Measurements from ENCODE around the gene COL4A6.

COL4A6 gene

GRCh38 chrX:108344216-108344615 is 94.0 kb downstream of the COL4A6 start:
- H3K27ac ChIP-seq (ENCODE audit: low read depth in 2 of 2, low read length in 2 of 2) = no peak overlapping the region
- H3K4me3 ChIP-seq (ENCODE audit: low read length in 2 of 2) = no peak overlapping the region
- no peaks in the 10 kb centered on the region for H3K9me3 ChIP-seq (ENCODE audit: control insufficient read depth in 2 of 2, low read length in 2 of 2)
- no peak overlapping the region for H3K9ac ChIP-seq (ENCODE audit: low read depth in 1 of 2, low read length in 2 of 2)
- H3K36me3 ChIP-seq (ENCODE audit: control insufficient read depth in 2 of 2, insufficient read depth in 2 of 2, low read length in 2 of 2) = no peaks in the 10 kb centered on the region
- no peaks in the 10 kb centered on the region for H3K4me1 ChIP-seq (ENCODE audit: control insufficient read depth in 2 of 2, insufficient read depth in 2 of 2, low read length in 2 of 2)
- H3K27me3 ChIP-seq (ENCODE audit: control insufficient read depth in 2 of 2, insufficient read depth in 2 of 2, low read length in 2 of 2) = peaks cover 3 to 4% of the 10 kb centered on the region in 2 donors

- Histone ChIP-seq H3K36me3 (ENCODE audit: control insufficient read depth in 2 of 2, insufficient read depth in 2 of 2, low read length in 2 of 2) (no peaks in the 10 kb centered on the region), H3K4me3 (ENCODE audit: low read length in 2 of 2) (no peak overlapping the region), H3K27ac (ENCODE audit: low read depth in 2 of 2, low read length in 2 of 2) (no peak overlapping the region), H3K9ac (ENCODE audit: low read depth in 1 of 2, low read length in 2 of 2) (no peak overlapping the region), H3K27me3 (ENCODE audit: control insufficient read depth in 2 of 2, insufficient read depth in 2 of 2, low read length in 2 of 2) (peaks cover 0 to 3% of the 10 kb centered on the region in 2 donors), H3K9me3 (ENCODE audit: control insufficient read depth in 2 of 2, low read length in 2 of 2) (no peaks in the 10 kb centered on the region), H3K4me1 (ENCODE audit: control insufficient read depth in 2 of 2, insufficient read depth in 2 of 2, low read length in 2 of 2) (no peaks in the 10 kb centered on the region)
Observed at GRCh38 chrX:108341947-108342346, 96.3 kb downstream of the COL4A6 start.

GRCh38 chrX:108332281-108332680 is 105.9 kb downstream of the COL4A6 start:
- no peak overlapping the region for H3K4me3 ChIP-seq (ENCODE audit: low read length in 2 of 2)
- H3K4me1 ChIP-seq (ENCODE audit: control insufficient read depth in 2 of 2, insufficient read depth in 2 of 2, low read length in 2 of 2) = no peaks in the 10 kb centered on the region
- no peaks in the 10 kb centered on the region for H3K36me3 ChIP-seq (ENCODE audit: control insufficient read depth in 2 of 2, insufficient read depth in 2 of 2, low read length in 2 of 2)
- H3K9me3 ChIP-seq (ENCODE audit: control insufficient read depth in 2 of 2, low read length in 2 of 2) = no peaks in the 10 kb centered on the region
- H3K9ac ChIP-seq (ENCODE audit: low read depth in 1 of 2, low read length in 2 of 2) = no peak overlapping the region
- H3K27me3 ChIP-seq (ENCODE audit: control insufficient read depth in 2 of 2, insufficient read depth in 2 of 2, low read length in 2 of 2) = no peaks in the 10 kb centered on the region
- no peak overlapping the region for H3K27ac ChIP-seq (ENCODE audit: low read depth in 2 of 2, low read length in 2 of 2)

- H3K9me3 ChIP-seq (ENCODE audit: control insufficient read depth in 2 of 2, low read length in 2 of 2) = no peaks in the 10 kb centered on the region
- no peak overlapping the region for H3K27ac ChIP-seq (ENCODE audit: low read depth in 2 of 2, low read length in 2 of 2)
- H3K9ac ChIP-seq (ENCODE audit: low read depth in 1 of 2, low read length in 2 of 2) = no peak overlapping the region
- no peaks in the 10 kb centered on the region for H3K36me3 ChIP-seq (ENCODE audit: control insufficient read depth in 2 of 2, insufficient read depth in 2 of 2, low read length in 2 of 2)
- H3K4me3 ChIP-seq (ENCODE audit: low read length in 2 of 2) = no peak overlapping the region
- H3K4me1 ChIP-seq (ENCODE audit: control insufficient read depth in 2 of 2, insufficient read depth in 2 of 2, low read length in 2 of 2) = no peaks in the 10 kb centered on the region
- H3K27me3 ChIP-seq (ENCODE audit: control insufficient read depth in 2 of 2, insufficient read depth in 2 of 2, low read length in 2 of 2) = no peaks in the 10 kb centered on the region
Observed at GRCh38 chrX:108331126-108331909, 106.9 kb downstream of the COL4A6 start.

- Histone ChIP-seq H3K27me3 (ENCODE audit: control insufficient read depth in 2 of 2, insufficient read depth in 2 of 2, low read length in 2 of 2) (no peaks in the 10 kb centered on the region), H3K36me3 (ENCODE audit: control insufficient read depth in 2 of 2, insufficient read depth in 2 of 2, low read length in 2 of 2) (no peaks in the 10 kb centered on the region), H3K4me3 (ENCODE audit: low read length in 2 of 2) (no peak overlapping the region), H3K4me1 (ENCODE audit: control insufficient read depth in 2 of 2, insufficient read depth in 2 of 2, low read length in 2 of 2) (no peaks in the 10 kb centered on the region), H3K27ac (ENCODE audit: low read depth in 2 of 2, low read length in 2 of 2) (no peak overlapping the region), H3K9me3 (ENCODE audit: control insufficient read depth in 2 of 2, low read length in 2 of 2) (no peaks in the 10 kb centered on the region), H3K9ac (ENCODE audit: low read depth in 1 of 2, low read length in 2 of 2) (no peak overlapping the region)
Observed at GRCh38 chrX:108323751-108324150, 114.5 kb downstream of the COL4A6 start.

- Histone ChIP-seq H3K4me1 (ENCODE audit: control insufficient read depth in 2 of 2, insufficient read depth in 2 of 2, low read length in 2 of 2) (no peaks in the 10 kb centered on the region), H3K9ac (ENCODE audit: low read depth in 1 of 2, low read length in 2 of 2) (no peak overlapping the region), H3K36me3 (ENCODE audit: control insufficient read depth in 2 of 2, insufficient read depth in 2 of 2, low read length in 2 of 2) (no peaks in the 10 kb centered on the region), H3K27ac (ENCODE audit: low read depth in 2 of 2, low read length in 2 of 2) (no peak overlapping the region), H3K27me3 (ENCODE audit: control insufficient read depth in 2 of 2, insufficient read depth in 2 of 2, low read length in 2 of 2) (no peaks in the 10 kb centered on the region), H3K4me3 (ENCODE audit: low read length in 2 of 2) (no peak overlapping the region), H3K9me3 (ENCODE audit: control insufficient read depth in 2 of 2, low read length in 2 of 2) (no peaks in the 10 kb centered on the region)
Observed at GRCh38 chrX:108322234-108322633, 116.0 kb downstream of the COL4A6 start.

GRCh38 chrX:108316456-108316855 is 121.8 kb downstream of the COL4A6 start:
- H3K4me1 ChIP-seq (ENCODE audit: control insufficient read depth in 2 of 2, insufficient read depth in 2 of 2, low read length in 2 of 2) = no peaks in the 10 kb centered on the region
- H3K36me3 ChIP-seq (ENCODE audit: control insufficient read depth in 2 of 2, insufficient read depth in 2 of 2, low read length in 2 of 2) = no peaks in the 10 kb centered on the region
- H3K9me3 ChIP-seq (ENCODE audit: control insufficient read depth in 2 of 2, low read length in 2 of 2) = no peaks in the 10 kb centered on the region
- H3K27ac ChIP-seq (ENCODE audit: low read depth in 2 of 2, low read length in 2 of 2) = no peak overlapping the region
- no peak overlapping the region for H3K4me3 ChIP-seq (ENCODE audit: low read length in 2 of 2)
- H3K9ac ChIP-seq (ENCODE audit: low read depth in 1 of 2, low read length in 2 of 2) = no peak overlapping the region
- peaks cover 0 to 4% of the 10 kb centered on the region in 2 donors for H3K27me3 ChIP-seq (ENCODE audit: control insufficient read depth in 2 of 2, insufficient read depth in 2 of 2, low read length in 2 of 2)

GRCh38 chrX:108313669-108314068 is 124.6 kb downstream of the COL4A6 start:
- Histone ChIP-seq H3K4me1 (ENCODE audit: control insufficient read depth in 2 of 2, insufficient read depth in 2 of 2, low read length in 2 of 2) (no peaks in the 10 kb centered on the region), H3K27me3 (ENCODE audit: control insufficient read depth in 2 of 2, insufficient read depth in 2 of 2, low read length in 2 of 2) (peaks cover 0 to 4% of the 10 kb centered on the region in 2 donors), H3K27ac (ENCODE audit: low read depth in 2 of 2, low read length in 2 of 2) (no peak overlapping the region)

GRCh38 chrX:108312957-108313356 is 125.3 kb downstream of the COL4A6 start:
- Histone ChIP-seq H3K9ac (ENCODE audit: low read depth in 1 of 2, low read length in 2 of 2) (no peak overlapping the region), H3K9me3 (ENCODE audit: control insufficient read depth in 2 of 2, low read length in 2 of 2) (no peaks in the 10 kb centered on the region), H3K4me3 (ENCODE audit: low read length in 2 of 2) (no peak overlapping the region), H3K27ac (ENCODE audit: low read depth in 2 of 2, low read length in 2 of 2) (no peak overlapping the region), H3K27me3 (ENCODE audit: control insufficient read depth in 2 of 2, insufficient read depth in 2 of 2, low read length in 2 of 2) (peaks cover 0 to 4% of the 10 kb centered on the region in 2 donors), H3K4me1 (ENCODE audit: control insufficient read depth in 2 of 2, insufficient read depth in 2 of 2, low read length in 2 of 2) (no peaks in the 10 kb centered on the region), H3K36me3 (ENCODE audit: control insufficient read depth in 2 of 2, insufficient read depth in 2 of 2, low read length in 2 of 2) (no peaks in the 10 kb centered on the region)

More at GRCh38 chrX:108313669-108314068, 124.6 kb downstream of the COL4A6 start:
- H3K4me3 ChIP-seq (ENCODE audit: low read length in 2 of 2) = no peak overlapping the region
- H3K9me3 ChIP-seq (ENCODE audit: control insufficient read depth in 2 of 2, low read length in 2 of 2) = no peaks in the 10 kb centered on the region
- H3K36me3 ChIP-seq (ENCODE audit: control insufficient read depth in 2 of 2, insufficient read depth in 2 of 2, low read length in 2 of 2) = no peaks in the 10 kb centered on the region
- no peak overlapping the region for H3K9ac ChIP-seq (ENCODE audit: low read depth in 1 of 2, low read length in 2 of 2)

GRCh38 chrX:108312011-108312410 is 126.2 kb downstream of the COL4A6 start:
- H3K4me3 ChIP-seq (ENCODE audit: low read length in 2 of 2) = no peak overlapping the region
- H3K36me3 ChIP-seq (ENCODE audit: control insufficient read depth in 2 of 2, insufficient read depth in 2 of 2, low read length in 2 of 2) = no peaks in the 10 kb centered on the region
- H3K27ac ChIP-seq (ENCODE audit: low read depth in 2 of 2, low read length in 2 of 2) = no peak overlapping the region
- H3K9me3 ChIP-seq (ENCODE audit: control insufficient read depth in 2 of 2, low read length in 2 of 2) = no peaks in the 10 kb centered on the region
- H3K27me3 ChIP-seq (ENCODE audit: control insufficient read depth in 2 of 2, insufficient read depth in 2 of 2, low read length in 2 of 2) = peaks cover 0 to 4% of the 10 kb centered on the region in 2 donors
- no peaks in the 10 kb centered on the region for H3K4me1 ChIP-seq (ENCODE audit: control insufficient read depth in 2 of 2, insufficient read depth in 2 of 2, low read length in 2 of 2)
- H3K9ac ChIP-seq (ENCODE audit: low read depth in 1 of 2, low read length in 2 of 2) = no peak overlapping the region
